Loucy (cell line): ENCODE measurements around the gene COL12A1.

ENCODE experiments used
- H2AFZ ChIP-seq: fragments of 200-600 bp; sonication (generic); 2 replicates; pipeline ENCODE4 v1.6.0; 2016; ENCODE audit warnings: antibody characterized with exemption, mild to moderate bottlenecking, low read length, moderate library complexity
- H3F3A ChIP-seq: fragments of 200-600 bp; 2 replicates; pipeline ENCODE4 v1.6.0; 2016; ENCODE audit warnings: antibody characterized with exemption, low read depth, mild to moderate bottlenecking
- H3K27me3 ChIP-seq: fragments of 200-600 bp; sonication (generic); 2 replicates; pipeline ENCODE4 v1.6.1; 2014; ENCODE audit warnings: low read length, mild to moderate bottlenecking; ENCODE audit not compliant: insufficient read depth, poor library complexity, severe bottlenecking
- H3K36me3 ChIP-seq: fragments of 200-600 bp; sonication (generic); 2 replicates; pipeline ENCODE4 v1.6.1; 2016; ENCODE audit warnings: low read length; ENCODE audit not compliant: insufficient read depth
- H3K4me1 ChIP-seq: fragments of 200-600 bp; sonication (generic); 2 replicates; pipeline ENCODE4 v1.5.1; 2014; ENCODE audit warnings: low read length, mild to moderate bottlenecking; ENCODE audit not compliant: insufficient read depth, poor library complexity, severe bottlenecking
- H3K4me2 ChIP-seq: fragments of 200-600 bp; sonication (generic); 2 replicates; pipeline ENCODE4 v1.6.0; 2014; ENCODE audit warnings: antibody characterized with exemption, low read length, low read depth, mild to moderate bottlenecking; ENCODE audit not compliant: poor library complexity, severe bottlenecking
- H3K4me3 ChIP-seq: fragments of 200-600 bp; sonication (generic); 2 replicates; pipeline ENCODE4 v1.5.1; 2014; ENCODE audit warnings: low read length, mild to moderate bottlenecking, mixed read lengths; ENCODE audit not compliant: poor library complexity, severe bottlenecking
- H3K79me2 ChIP-seq: fragments of 200-600 bp; sonication (generic); 2 replicates; pipeline ENCODE4 v1.6.1; 2014; ENCODE audit warnings: low read length; ENCODE audit not compliant: insufficient read depth
- H3K9ac ChIP-seq: fragments of 200-600 bp; sonication (generic); 2 replicates; pipeline ENCODE4 v1.6.0; 2014; ENCODE audit warnings: mild to moderate bottlenecking, low read depth, low read length, moderate library complexity; ENCODE audit not compliant: poor library complexity, severe bottlenecking
- H3K9me2 ChIP-seq: fragments of 200-600 bp; sonication (generic); replicated peaks from 2 replicates; pipeline ENCODE4 v1.6.1; 2016; ENCODE audit warnings: low read depth, low read length, mixed read lengths
- H3K9me3 ChIP-seq: fragments of 200-600 bp; sonication (generic); 2 replicates; pipeline ENCODE4 v1.6.1; 2014; ENCODE audit warnings: mild to moderate bottlenecking, antibody characterized with exemption, low read length, low read depth; ENCODE audit not compliant: insufficient read depth
- H4K20me1 ChIP-seq: fragments of 200-600 bp; sonication (generic); 2 replicates; pipeline ENCODE4 v1.6.0; 2014; ENCODE audit warnings: antibody characterized with exemption, low read length, mild to moderate bottlenecking; ENCODE audit not compliant: insufficient read depth, poor library complexity, severe bottlenecking
- CTCF ChIP-seq: fragments of 200-600 bp; sonication (generic); conservative IDR thresholded peaks from 2 replicates; pipeline ENCODE4 v1.5.1; 2014; ENCODE audit warnings: mild to moderate bottlenecking, antibody characterized with exemption, low read length
- EZH2phosphoT487 ChIP-seq: fragments of 200-600 bp; IDR thresholded peaks from 2 replicates; pipeline ENCODE4 v1.6.1; 2018; ENCODE audit warnings: antibody characterized with exemption, mild to moderate bottlenecking, moderate library complexity, borderline replicate concordance

COL12A1 gene

GRCh38 chr6:75246386-75246785 is 40.5 kb upstream of the COL12A1 start:
- H3K4me1 ChIP-seq = peaks cover 4% of the 10 kb centered on the region
- no peak overlapping the region for H3K9ac ChIP-seq
- no peak overlapping the region for H3K4me2 ChIP-seq
- no peak overlapping the region for H2AFZ ChIP-seq
- TF ChIP-seq EZH2phosphoT487 = no peak
- no peak for TF ChIP-seq CTCF
- peaks cover 3% of the 10 kb centered on the region; the same call in 1 of the 2 replicates for H3F3A ChIP-seq
- peaks cover 11% of the 10 kb centered on the region for H4K20me1 ChIP-seq
- peaks cover 34% of the 10 kb centered on the region for H3K27me3 ChIP-seq
- H3K9me3 ChIP-seq = no peaks in the 10 kb centered on the region
- peaks cover 21% of the 10 kb centered on the region for H3K79me2 ChIP-seq
- no peaks in the 10 kb centered on the region for H3K9me2 ChIP-seq
- H3K36me3 ChIP-seq = no peaks in the 10 kb centered on the region
- no peak overlapping the region for H3K4me3 ChIP-seq

- peak overlapping the region; percentile 99 for H3K4me3 ChIP-seq
- H3K36me3 ChIP-seq = peaks cover 4% of the 10 kb centered on the region; the same call in 1 of the 2 replicates
- peaks cover 34% of the 10 kb centered on the region for H3K27me3 ChIP-seq
- peak overlapping the region; percentile 76 for H2AFZ ChIP-seq
- no peaks in the 10 kb centered on the region for H3K9me2 ChIP-seq
- peak overlapping the region; percentile 59 for H3K4me2 ChIP-seq
- H3K9ac ChIP-seq = peak overlapping the region; percentile 93
- H3F3A ChIP-seq = peaks cover 3% of the 10 kb centered on the region; the same call in 1 of the 2 replicates
- H3K9me3 ChIP-seq = no peaks in the 10 kb centered on the region
- peaks cover 24% of the 10 kb centered on the region for H4K20me1 ChIP-seq
- no peak for TF ChIP-seq EZH2phosphoT487
- TF ChIP-seq CTCF = no peak
- H3K79me2 ChIP-seq = peaks cover 34% of the 10 kb centered on the region
- peaks cover 12% of the 10 kb centered on the region for H3K4me1 ChIP-seq
Observed at GRCh38 chr6:75244063-75244584, 38.3 kb upstream of the COL12A1 start.

GRCh38 chr6:75243333-75244062 is 37.6 kb upstream of the COL12A1 start, which contains the start of gene COX7A2:
TSS of gene COX7A2 (minus strand) at chr6:75243801. CDS start at chr6:75243734, 67 bp downstream.
- Histone ChIP-seq H4K20me1 (peaks cover 24% of the 10 kb centered on the region), H3K9ac (peak within 1 kb of the TSS; percentile 93), H3K4me2 (peak within 1 kb of the TSS; percentile 76), H3K9me2 (no peaks in the 10 kb centered on the region), H3K36me3 (peaks cover 7% of the 10 kb centered on the region; the same call in 1 of the 2 replicates), H3K9me3 (no peaks in the 10 kb centered on the region), H3F3A (peaks cover 3% of the 10 kb centered on the region; the same call in 1 of the 2 replicates), H2AFZ (peak within 1 kb of the TSS; percentile 76), H3K4me1 (peaks cover 12% of the 10 kb centered on the region), H3K79me2 (peaks cover 34% of the 10 kb centered on the region), H3K4me3 (peak within 1 kb of the TSS; percentile 99), H3K27me3 (peaks cover 34% of the 10 kb centered on the region)
- TF ChIP-seq CTCF (no peak), EZH2phosphoT487 (no peak)
